B cell (primary cell): ENCODE measurements around the gene BDH2. TPM values are rescaled to one million over a fixed set of nuclear protein-coding genes. Genes with fewer than 3 reads are reported as not detected.

Experiments
- ATAC-seq: fragments of 200-7000 bp; cut with Tn5 transposase; one replicate; pipeline ENCODE4 v1.10.0; 2021; ENCODE audit warnings: low read depth, mild to moderate bottlenecking, moderate number of reproducible peaks, moderate library complexity
- CTCF ChIA-PET: fragments of 350-600 bp; sonication (Branson Sonifier 250); formaldehyde crosslinking; loops from one replicate; lab custom pipeline; 2021; ENCODE audit warnings: antibody characterized with exemption, inconsistent platforms; lab: Charles Lee
- POLR2A ChIA-PET: fragments of 350-600 bp; sonication (Branson Sonifier 250); formaldehyde crosslinking; loops from one replicate; lab custom pipeline; 2021; ENCODE audit warnings: antibody characterized with exemption; lab: Charles Lee
- DNase-seq: peaks from one replicate; pipeline ENCODE4 v3.0.0; 2013
- H2AFZ ChIP-seq: 2 replicates; pipeline ENCODE4 v1.6.1; 2012; ENCODE audit warnings: mild to moderate bottlenecking, low read depth, low read length; ENCODE audit not compliant: insufficient read depth, poor library complexity, severe bottlenecking
- H3K27ac ChIP-seq, 2 donors: 1 replicate in 1 of 2; 2 replicates in 1 of 2; pipeline ENCODE4 v1.5.1; 2012 to 2013; ENCODE audit warnings: low read length in 2 of 2, mild to moderate bottlenecking in 2 of 2, moderate library complexity in 1 of 2
- H3K27me3 ChIP-seq, 4 experiments: fragments of 200-600 bp in 1 of 4; sonication (generic) in 1 of 4; replicated peaks in 1 of 4; 1 replicate in 2 of 4; 2 replicates in 2 of 4; pipeline versions ENCODE4 v1.6.1 to v1.7.0; 2013 to 2016; ENCODE audit warnings: low read length in 3 of 4, mild to moderate bottlenecking in 2 of 4, mixed read lengths in 1 of 4, moderate library complexity in 1 of 4; ENCODE audit not compliant: insufficient read depth in 4 of 4, control insufficient read depth in 3 of 4; ENCODE audit errors: control extremely low read depth in 1 of 4
- H3K36me3 ChIP-seq, 2 experiments: replicated peaks in 1 of 2; 1 replicate in 1 of 2; 2 replicates in 1 of 2; pipeline versions ENCODE4 v1.6.1 to v1.7.1; 2013; ENCODE audit warnings: low read length in 1 of 2; ENCODE audit not compliant: insufficient read depth in 2 of 2, control insufficient read depth in 1 of 2; ENCODE audit errors: control extremely low read depth in 1 of 2, extremely low read depth in 1 of 2
- H3K4me1 ChIP-seq, 2 donors: fragments of 200-600 bp in 1 of 2; sonication (generic) in 1 of 2; 1 replicate in 1 of 2; 2 replicates in 1 of 2; pipeline versions ENCODE4 v1.5.1 to v1.6.1; 2013 to 2017; ENCODE audit warnings: low read length in 2 of 2; ENCODE audit not compliant: control insufficient read depth in 2 of 2, insufficient read depth in 2 of 2
- H3K4me2 ChIP-seq: replicated peaks from 2 replicates; pipeline ENCODE3; 2012; ENCODE audit warnings: mild to moderate bottlenecking, low read depth, low read length; ENCODE audit not compliant: poor library complexity, severe bottlenecking
- H3K4me3 ChIP-seq, 5 experiments: fragments of 200-600 bp in 1 of 5; sonication (generic) in 1 of 5; 1 replicate in 3 of 5; 2 replicates in 2 of 5; pipeline versions ENCODE4 v1.5.1 to v1.7.0; 2011 to 2016; ENCODE audit warnings: low read length in 4 of 5, mild to moderate bottlenecking in 4 of 5, low read depth in 2 of 5, control low read depth in 1 of 5, moderate library complexity in 1 of 5; ENCODE audit not compliant: insufficient read depth in 1 of 5; ENCODE audit errors: control extremely low read depth in 1 of 5, extremely low read depth in 1 of 5
- H3K79me2 ChIP-seq: fragments of 200-600 bp; sonication (generic); one replicate; pipeline ENCODE4 v1.6.0; 2016; ENCODE audit warnings: low read length; ENCODE audit not compliant: control insufficient read depth, insufficient read depth
- H3K9ac ChIP-seq: fragments of 200-600 bp; sonication (generic); 2 replicates; pipeline ENCODE4 v1.6.1; 2017; ENCODE audit warnings: mild to moderate bottlenecking, low read length, moderate library complexity
- H3K9me3 ChIP-seq, 3 donors: one replicate each; pipeline versions ENCODE4 v1.6.1 to v1.7.1; 2013; ENCODE audit warnings: low read length in 2 of 3; ENCODE audit not compliant: control insufficient read depth in 2 of 3, insufficient read depth in 1 of 3; ENCODE audit errors: control extremely low read depth in 1 of 3
- H4K20me1 ChIP-seq: 2 replicates; pipeline ENCODE4 v1.6.0; 2012; ENCODE audit warnings: mild to moderate bottlenecking, low read length; ENCODE audit not compliant: insufficient read depth, control insufficient read depth, poor library complexity, severe bottlenecking
- H3K27ac Mint-ChIP-seq: one replicate; pipeline ENCODE4 v1.8.0; 2021; ENCODE audit warnings: mixed read lengths
- H3K27me3 Mint-ChIP-seq: one replicate; pipeline ENCODE4 v1.8.0; 2021; ENCODE audit warnings: mixed read lengths
- H3K4me1 Mint-ChIP-seq: one replicate; pipeline ENCODE4 v1.8.0; 2021; ENCODE audit warnings: mixed read lengths
- H3K4me3 Mint-ChIP-seq: one replicate; pipeline ENCODE4 v1.8.0; 2021; ENCODE audit warnings: mixed read lengths
- H3K9me3 Mint-ChIP-seq: one replicate; pipeline ENCODE4 v1.8.0; 2022; ENCODE audit warnings: mixed read lengths; ENCODE audit not compliant: insufficient read depth
- EZH2 ChIP-seq: IDR thresholded peaks from 2 replicates; pipeline ENCODE4 v1.6.1; 2012; ENCODE audit warnings: borderline replicate concordance, low read depth, mild to moderate bottlenecking, moderate library complexity, low read length; ENCODE audit not compliant: insufficient read depth, poor library complexity, severe bottlenecking
- WGBS: methylation state at CpG from one replicate; pipeline ENCODE4 v1.1.5; 2013; ENCODE audit warnings: missing lambda C conversion rate; ENCODE audit not compliant: insufficient coverage; 5-methylcytosine and 5-hydroxymethylcytosine counted together
- intact Hi-C: fragments of 100-400 bp; cut with micrococcal nuclease; formaldehyde crosslinking; loops from one replicate; pipeline ENCODE4 v1.10.0; 2022
- polyA plus RNA-seq: library from polyadenylated mRNA; depleted of rRNA; stranded (reverse); fragments of >200 nt; gene quantifications from 2 replicates; pipeline ENCODE4 v1.2.3, GENCODE V29; 2012
- total RNA-seq, 2 donors: library from RNA; stranded (reverse); fragments of 120-200 nt in 1 of 2; gene quantifications; 1 replicate in 1 of 2; 2 replicates in 1 of 2; pipeline versions ENCODE4 v1.2.3 to v1.2.4, GENCODE V29; 2013 to 2022
- TF ChIP-seq, protein P1 (sequence below): fragments of 200-600 bp; IDR thresholded peaks from one replicate; pipeline ENCODE4 v1.8.0; 2022; ENCODE audit warnings: antibody characterized with exemption, mild to moderate bottlenecking

The BDH2 gene
- total and polyA plus RNA-seq, 2 donors (not counting 1 experiment from before 2014, with no cell fraction given), result 8.8 to 9.1 TPM

DNA sequence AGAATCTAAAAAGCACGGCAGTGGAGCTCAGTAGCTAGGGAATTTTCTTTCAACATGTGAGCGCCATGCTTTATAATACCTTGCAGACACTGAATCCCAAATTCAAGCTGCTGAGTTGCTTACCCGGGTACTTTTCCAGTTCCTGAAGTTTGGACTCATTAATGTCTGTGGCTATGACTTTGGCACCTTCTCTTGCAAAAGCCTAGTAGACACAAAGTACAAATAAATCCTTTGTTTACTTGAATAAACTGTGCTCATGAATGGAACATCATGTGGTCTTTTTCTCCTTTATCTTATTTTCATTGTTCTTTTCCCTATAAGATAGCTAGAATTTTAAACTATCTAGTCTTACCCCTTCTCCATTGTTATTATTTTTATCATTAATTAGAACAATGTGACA, 4.6 kb downstream of the BDH2 start:
- peaks cover 11 to 17% of the 10 kb centered on the region in 2 donors for H3K4me1 ChIP-seq
- H3K27me3 ChIP-seq, result no peaks in the 10 kb centered on the region
- peaks cover 19% of the 10 kb centered on the region for H3K79me2 ChIP-seq
- ATAC-seq (no peak), DNase-seq (no peak)
- no peak overlapping the region for H3K4me3 ChIP-seq
- no peak overlapping the region for H3K4me2 ChIP-seq
- no peaks in the 10 kb centered on the region for H4K20me1 ChIP-seq
- no peak overlapping the region for H2AFZ ChIP-seq
- no peak overlapping the region for H3K4me3 Mint-ChIP-seq
- H3K36me3 ChIP-seq, result peaks cover 4 to 8% of the 10 kb centered on the region in 2 experiments
- ChIA-PET CTCF (interaction anchor here (0.9 to 9.6 kb wide), 7 partner anchors 11 to 664 kb away, joined by 3 to 117 read pairs (median 3); partner anchors contain the start of gene SLC9B2), POLR2A (no interaction called here)
- H3K27me3 Mint-ChIP-seq, result no peaks in the 10 kb centered on the region
- intact Hi-C loops, result loop anchor here (5.0 kb wide), 3 partner anchors 333 to 593 kb away; partner anchors contain the start of genes MANBA and NFKB1
- H3K27ac ChIP-seq, result no peak overlapping the region
- 100% methylated on average over 2 of the region's 3 CpGs for WGBS
- no peaks in the 10 kb centered on the region for H3K9me3 ChIP-seq
- H3K4me1 Mint-ChIP-seq, result peaks cover 25% of the 10 kb centered on the region
- TF ChIP-seq, protein P1, sequence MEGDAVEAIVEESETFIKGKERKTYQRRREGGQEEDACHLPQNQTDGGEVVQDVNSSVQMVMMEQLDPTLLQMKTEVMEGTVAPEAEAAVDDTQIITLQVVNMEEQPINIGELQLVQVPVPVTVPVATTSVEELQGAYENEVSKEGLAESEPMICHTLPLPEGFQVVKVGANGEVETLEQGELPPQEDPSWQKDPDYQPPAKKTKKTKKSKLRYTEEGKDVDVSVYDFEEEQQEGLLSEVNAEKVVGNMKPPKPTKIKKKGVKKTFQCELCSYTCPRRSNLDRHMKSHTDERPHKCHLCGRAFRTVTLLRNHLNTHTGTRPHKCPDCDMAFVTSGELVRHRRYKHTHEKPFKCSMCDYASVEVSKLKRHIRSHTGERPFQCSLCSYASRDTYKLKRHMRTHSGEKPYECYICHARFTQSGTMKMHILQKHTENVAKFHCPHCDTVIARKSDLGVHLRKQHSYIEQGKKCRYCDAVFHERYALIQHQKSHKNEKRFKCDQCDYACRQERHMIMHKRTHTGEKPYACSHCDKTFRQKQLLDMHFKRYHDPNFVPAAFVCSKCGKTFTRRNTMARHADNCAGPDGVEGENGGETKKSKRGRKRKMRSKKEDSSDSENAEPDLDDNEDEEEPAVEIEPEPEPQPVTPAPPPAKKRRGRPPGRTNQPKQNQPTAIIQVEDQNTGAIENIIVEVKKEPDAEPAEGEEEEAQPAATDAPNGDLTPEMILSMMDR, result no peak
- no peak for TF ChIP-seq EZH2
- no peaks in the 10 kb centered on the region for H3K9me3 Mint-ChIP-seq
- H3K9ac ChIP-seq, result no peak overlapping the region
- no peak overlapping the region for H3K27ac Mint-ChIP-seq

DNA sequence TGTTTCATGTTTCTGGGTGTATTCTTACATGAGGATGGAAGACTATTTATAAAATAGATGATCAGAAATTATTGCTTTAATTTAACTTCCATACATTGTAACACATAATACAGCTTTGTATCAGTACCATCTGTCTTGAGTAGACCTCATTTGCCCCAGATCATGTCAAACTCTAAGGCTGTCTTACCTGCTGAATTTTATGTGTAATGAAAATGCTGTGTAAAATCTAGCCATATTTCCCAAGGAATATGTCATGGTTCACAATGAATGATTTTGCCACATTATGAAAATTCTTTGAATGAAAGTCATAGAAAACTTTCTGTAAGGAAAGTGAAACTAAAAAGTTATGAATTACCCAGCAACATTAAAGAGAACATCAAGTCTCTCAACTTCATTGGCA, 7.4 kb downstream of the BDH2 start:
- Mint-ChIP-seq H3K4me1 (peaks cover 12% of the 10 kb centered on the region), H3K4me3 (no peak overlapping the region), H3K27me3 (no peaks in the 10 kb centered on the region), H3K9me3 (no peaks in the 10 kb centered on the region), H3K27ac (peak overlapping the region; percentile 48)
- DNase-seq, result no peak
- intact Hi-C loops, result no loop called here
- peak overlapping the region; percentile 38 for H2AFZ ChIP-seq
- no peak overlapping the region for H3K4me3 ChIP-seq
- POLR2A ChIA-PET, result interaction anchor here (0.7 to 1.2 kb wide), 2 partner anchors 14 to 661 kb away, joined by 3 to 4 read pairs; no protein-coding TSS in a partner anchor
- CTCF ChIA-PET, result interaction anchor here (0.7 to 9.6 kb wide), 24 partner anchors 8 to 1102 kb away, joined by 3 to 117 read pairs (median 5); partner anchors contain the start of genes BDH2 and SLC9B2
- H3K9ac ChIP-seq, result no peak overlapping the region
- H3K79me2 ChIP-seq, result no peaks in the 10 kb centered on the region
- no peaks in the 10 kb centered on the region for H3K9me3 ChIP-seq
- no peaks in the 10 kb centered on the region for H4K20me1 ChIP-seq
- no peaks in the 10 kb centered on the region for H3K27me3 ChIP-seq
- ATAC-seq, result no peak
- no peak overlapping the region for H3K27ac ChIP-seq
- peaks cover 0 to 9% of the 10 kb centered on the region in 2 donors for H3K4me1 ChIP-seq
- no peak overlapping the region for H3K4me2 ChIP-seq
- peaks cover 4 to 15% of the 10 kb centered on the region in 2 experiments for H3K36me3 ChIP-seq
- TF ChIP-seq EZH2, result no peak
- TF ChIP-seq, protein P1, result no peak
